Smooth muscle cell (in vitro differentiated cells): ENCODE measurements around the gene KCNMB2. TPM values are rescaled to one million over a fixed set of nuclear protein-coding genes. Genes with fewer than 3 reads are reported as not detected.

Experiments used
- DNase-seq: peaks from one replicate; lab custom pipeline; 2025; ENCODE audit not compliant: unreplicated experiment; lab: John Stamatoyannopoulos, UW
- H2AFZ ChIP-seq: fragments of 200-600 bp; sonication (generic); 2 replicates; pipeline ENCODE4 v1.6.0; 2016; ENCODE audit warnings: antibody characterized with exemption, low read depth, mild to moderate bottlenecking
- H3F3A ChIP-seq: fragments of 200-600 bp; sonication (generic); 2 replicates; pipeline ENCODE4 v1.6.0; 2017; ENCODE audit warnings: antibody characterized with exemption, low read depth
- H3K27ac ChIP-seq: fragments of 200-600 bp; sonication (generic); 2 replicates; pipeline ENCODE4 v1.5.1; 2016; ENCODE audit warnings: low read depth, mild to moderate bottlenecking
- H3K27me3 ChIP-seq: fragments of 200-600 bp; sonication (generic); 2 replicates; pipeline ENCODE4 v1.6.1; 2016; ENCODE audit warnings: low read depth, mild to moderate bottlenecking
- H3K36me3 ChIP-seq: fragments of 200-600 bp; sonication (generic); 2 replicates; pipeline ENCODE4 v1.5.1; 2016; ENCODE audit warnings: low read depth
- H3K4me1 ChIP-seq: fragments of 200-600 bp; sonication (generic); 2 replicates; pipeline ENCODE4 v1.5.1; 2016; ENCODE audit warnings: low read depth
- H3K4me2 ChIP-seq: fragments of 200-600 bp; sonication (generic); 2 replicates; pipeline ENCODE4 v1.6.0; 2016; ENCODE audit warnings: mild to moderate bottlenecking
- H3K4me3 ChIP-seq: fragments of 200-600 bp; sonication (generic); 2 replicates; pipeline ENCODE4 v1.5.1; 2016; ENCODE audit warnings: mild to moderate bottlenecking
- H3K79me2 ChIP-seq: fragments of 200-600 bp; sonication (generic); 2 replicates; pipeline ENCODE4 v1.6.0; 2016; ENCODE audit warnings: low read depth, mild to moderate bottlenecking
- H3K9ac ChIP-seq: fragments of 200-600 bp; sonication (generic); 2 replicates; pipeline ENCODE4 v1.6.0; 2016; ENCODE audit warnings: low read depth
- H3K9me3 ChIP-seq: fragments of 200-600 bp; sonication (generic); replicated peaks from 2 replicates; pipeline ENCODE4 v1.5.1; 2016; ENCODE audit warnings: low read depth
- H4K20me1 ChIP-seq: fragments of 200-600 bp; sonication (generic); 2 replicates; pipeline ENCODE4 v1.6.0; 2016; ENCODE audit warnings: low read depth
- WGBS: methylation state at CpG from one replicate; pipeline ENCODE4 v1.1.7; 2016; ENCODE audit warnings: low lambda C conversion rate; 5-methylcytosine and 5-hydroxymethylcytosine counted together
- polyA plus RNA-seq: library from polyadenylated mRNA; unstranded; fragments of >200 nt; fragmentation: Nextera tagmentation; extraction: Ambion mirVana; gene quantifications from 2 replicates; pipeline ENCODE4 v1.2.1, GENCODE V29; 2016
- total RNA-seq: library from RNA; depleted of rRNA; stranded (reverse); fragments of >200 nt; gene quantifications from 2 replicates; pipeline ENCODE4 v1.2.3, GENCODE V29; 2014
- TF ChIP-seq, protein P1 (sequence below): fragments of 200-600 bp; sonication (generic); IDR thresholded peaks from 2 replicates; pipeline ENCODE4 v1.5.1; 2017; ENCODE audit warnings: borderline replicate concordance, mild to moderate bottlenecking, antibody characterized with exemption; ENCODE audit not compliant: insufficient read depth, poor library complexity, severe bottlenecking

KCNMB2 gene
- total and polyA plus RNA-seq, 2 experiments from 2014 or later = 0.09 TPM; not detected in 1

- H3K4me3 ChIP-seq = no peak overlapping the region
Measured at GRCh38 chr3:178676942-178677790, 140.9 kb downstream of the KCNMB2 start.

GRCh38 chr3:178677961-178678360 lies 141.7 kb downstream of the KCNMB2 start:
- H3F3A ChIP-seq = no peaks in the 10 kb centered on the region
- no peak overlapping the region for H2AFZ ChIP-seq
- no peaks in the 10 kb centered on the region for H4K20me1 ChIP-seq
- H3K27ac ChIP-seq = no peak overlapping the region
- no peak overlapping the region for H3K4me2 ChIP-seq
- DNase-seq = no peak
- no peak overlapping the region for H3K4me3 ChIP-seq
- H3K27me3 ChIP-seq = peaks cover 9% of the 10 kb centered on the region
- no peak overlapping the region for H3K9ac ChIP-seq
- H3K79me2 ChIP-seq = no peaks in the 10 kb centered on the region
- H3K36me3 ChIP-seq = no peaks in the 10 kb centered on the region
- 91% methylated on average over 2 of the region's 2 CpGs for WGBS
- TF ChIP-seq, protein P1, sequence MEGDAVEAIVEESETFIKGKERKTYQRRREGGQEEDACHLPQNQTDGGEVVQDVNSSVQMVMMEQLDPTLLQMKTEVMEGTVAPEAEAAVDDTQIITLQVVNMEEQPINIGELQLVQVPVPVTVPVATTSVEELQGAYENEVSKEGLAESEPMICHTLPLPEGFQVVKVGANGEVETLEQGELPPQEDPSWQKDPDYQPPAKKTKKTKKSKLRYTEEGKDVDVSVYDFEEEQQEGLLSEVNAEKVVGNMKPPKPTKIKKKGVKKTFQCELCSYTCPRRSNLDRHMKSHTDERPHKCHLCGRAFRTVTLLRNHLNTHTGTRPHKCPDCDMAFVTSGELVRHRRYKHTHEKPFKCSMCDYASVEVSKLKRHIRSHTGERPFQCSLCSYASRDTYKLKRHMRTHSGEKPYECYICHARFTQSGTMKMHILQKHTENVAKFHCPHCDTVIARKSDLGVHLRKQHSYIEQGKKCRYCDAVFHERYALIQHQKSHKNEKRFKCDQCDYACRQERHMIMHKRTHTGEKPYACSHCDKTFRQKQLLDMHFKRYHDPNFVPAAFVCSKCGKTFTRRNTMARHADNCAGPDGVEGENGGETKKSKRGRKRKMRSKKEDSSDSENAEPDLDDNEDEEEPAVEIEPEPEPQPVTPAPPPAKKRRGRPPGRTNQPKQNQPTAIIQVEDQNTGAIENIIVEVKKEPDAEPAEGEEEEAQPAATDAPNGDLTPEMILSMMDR = no peak
- no peaks in the 10 kb centered on the region for H3K9me3 ChIP-seq
- no peaks in the 10 kb centered on the region for H3K4me1 ChIP-seq

More at GRCh38 chr3:178676942-178677790, 140.9 kb downstream of the KCNMB2 start:
- Histone ChIP-seq H4K20me1 (no peaks in the 10 kb centered on the region), H3K27ac (no peak overlapping the region), H2AFZ (no peak overlapping the region), H3F3A (no peaks in the 10 kb centered on the region), H3K4me2 (no peak overlapping the region), H3K9me3 (no peaks in the 10 kb centered on the region), H3K27me3 (peaks cover 9% of the 10 kb centered on the region), H3K36me3 (no peaks in the 10 kb centered on the region), H3K9ac (no peak overlapping the region), H3K4me1 (no peaks in the 10 kb centered on the region), H3K79me2 (no peaks in the 10 kb centered on the region)
- TF ChIP-seq, protein P1 = no peak
- DNase-seq = no peak
- WGBS = 81% methylated on average over 9 of the region's 9 CpGs

GRCh38 chr3:178680037-178680436 lies 143.8 kb downstream of the KCNMB2 start:
- Histone ChIP-seq H2AFZ (no peak overlapping the region), H3K4me3 (no peak overlapping the region), H3K27me3 (peaks cover 9% of the 10 kb centered on the region), H3K36me3 (no peaks in the 10 kb centered on the region), H4K20me1 (no peaks in the 10 kb centered on the region), H3K4me1 (no peaks in the 10 kb centered on the region), H3F3A (no peaks in the 10 kb centered on the region), H3K4me2 (no peak overlapping the region), H3K27ac (no peak overlapping the region), H3K79me2 (no peaks in the 10 kb centered on the region), H3K9me3 (no peaks in the 10 kb centered on the region), H3K9ac (no peak overlapping the region)
- TF ChIP-seq, protein P1 = no peak
- DNase-seq = no peak
- 31% methylated on average over 3 of the region's 3 CpGs for WGBS

DNA sequence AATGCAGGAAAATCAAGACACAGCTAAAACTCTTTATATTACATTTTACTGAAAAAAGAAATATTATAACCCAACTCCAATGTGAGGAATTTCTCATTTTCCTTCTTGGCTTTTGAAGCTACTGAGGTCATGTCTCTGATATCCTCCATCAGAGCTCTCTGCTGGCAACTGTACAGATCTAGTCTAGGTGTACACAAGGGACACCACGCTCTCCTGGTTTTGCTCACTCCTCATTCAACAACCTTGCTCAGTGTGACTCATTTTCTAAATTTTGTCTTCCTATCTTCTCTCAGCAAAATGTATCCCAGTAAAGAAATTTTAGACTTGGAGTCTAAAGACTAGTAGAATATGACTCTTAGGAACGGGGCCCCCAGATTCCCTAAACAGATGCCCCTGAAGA lies 144.3 kb downstream of the KCNMB2 start:
- TF ChIP-seq, protein P1 = no peak
- Histone ChIP-seq H3K36me3 (no peaks in the 10 kb centered on the region), H3K9me3 (no peaks in the 10 kb centered on the region), H3K79me2 (no peaks in the 10 kb centered on the region), H3F3A (no peaks in the 10 kb centered on the region), H3K27ac (no peak overlapping the region), H3K27me3 (peaks cover 9% of the 10 kb centered on the region), H2AFZ (no peak overlapping the region), H3K4me2 (no peak overlapping the region), H3K4me3 (no peak overlapping the region), H4K20me1 (no peaks in the 10 kb centered on the region), H3K4me1 (no peaks in the 10 kb centered on the region), H3K9ac (no peak overlapping the region)
- no peak for DNase-seq
- WGBS = 82% methylated on average over 2 of the region's 2 CpGs
